T-helper 1 cell treated with Interleukin-12 subunit alpha and Interleukin-12 subunit beta and Interleukin-4 antibody, amounts not matched to agents 30 ng/mL and 1 ng/mL, for 36 hours (primary cell): ENCODE results near the gene RPL13. TPM values are rescaled to one million over a fixed set of nuclear protein-coding genes. Genes with fewer than 3 reads are reported as not detected.
"Not testable (repeated sequence)": the region's sequence is repeated elsewhere in the genome, so short reads cannot be mapped to it uniquely, and the experiment has no call there.

Source experiments
- intact Hi-C: fragments of 100-400 bp; cut with micrococcal nuclease; formaldehyde crosslinking; loops from one replicate; pipeline ENCODE4 v1.15.1; 2024
- total RNA-seq: library from RNA; stranded (reverse); gene quantifications from 2 replicates; pipeline ENCODE4 v1.2.3, GENCODE V29; 2022

The RPL13 gene
- total RNA-seq, 1 donor from 2014 or later = 1,898 TPM

- intact Hi-C loops = loop anchor here (2.0 kb wide), 1 partner anchor 65 kb away; no protein-coding TSS in a partner anchor
Observed at GRCh38 chr16:89575247-89576152, 15.0 kb downstream of the RPL13 start, which contains the start of gene CPNE7. CPNE7 (plus strand) TSS chr16:89575758; CDS start chr16:89575898, 140 bp downstream.

GRCh38 chr16:89576153-89577054, 15.9 kb downstream of the RPL13 start:
- intact Hi-C loops = no loop called here

GRCh38 chr16:89577055-89577759, 16.7 kb downstream of the RPL13 start:
- intact Hi-C loops = no loop called here

- intact Hi-C loops = no loop called here
Observed at GRCh38 chr16:89579351-89579750, 18.9 kb downstream of the RPL13 start.

GRCh38 chr16:89581045-89581695, 20.7 kb downstream of the RPL13 start:
- intact Hi-C loops = no loop called here

- intact Hi-C loops = no loop called here
Observed at GRCh38 chr16:89581861-89582563, 21.5 kb downstream of the RPL13 start.

GRCh38 chr16:89582614-89583196, 22.2 kb downstream of the RPL13 start:
- intact Hi-C loops = no loop called here

GRCh38 chr16:89583197-89583894, 22.9 kb downstream of the RPL13 start:
- intact Hi-C loops = no loop called here

- intact Hi-C loops = no loop called here
Observed at GRCh38 chr16:89583895-89584644, 23.6 kb downstream of the RPL13 start.

GRCh38 chr16:89584768-89585549, 24.5 kb downstream of the RPL13 start:
- intact Hi-C loops = no loop called here

- intact Hi-C loops = no loop called here
Observed at GRCh38 chr16:89586218-89586617, 25.7 kb downstream of the RPL13 start.

GRCh38 chr16:89586853-89587252, 26.4 kb downstream of the RPL13 start:
- intact Hi-C loops = no loop called here

GRCh38 chr16:89587676-89588075, 27.2 kb downstream of the RPL13 start:
- intact Hi-C loops = not testable (repeated sequence)

- intact Hi-C loops = no loop called here
Observed at GRCh38 chr16:89588413-89589109, 28.1 kb downstream of the RPL13 start.

GRCh38 chr16:89589241-89589926, 28.9 kb downstream of the RPL13 start:
- intact Hi-C loops = no loop called here

GRCh38 chr16:89593841-89594240, 33.4 kb downstream of the RPL13 start:
- intact Hi-C loops = loop anchor here (2.0 kb wide), 1 partner anchor 31 kb away; no protein-coding TSS in a partner anchor
